Liver (tissue), 3 donors: ENCODE measurements around the gene CCDC106.

Experiments used
- EGR1 ChIP-seq, 2 donors: IDR thresholded peaks; 2 replicates each; pipeline ENCODE4 v1.6.1; 2016 to 2018; ENCODE audit warnings: antibody characterized with exemption in 2 of 2, low read depth in 2 of 2
- GABPA ChIP-seq, 2 donors: IDR thresholded peaks in 1 of 2; conservative IDR thresholded peaks in 1 of 2; 2 replicates each; pipeline ENCODE4 v1.6.1; 2016; ENCODE audit warnings: antibody characterized with exemption in 2 of 2, mild to moderate bottlenecking in 1 of 2, moderate library complexity in 1 of 2
- HNF4A ChIP-seq, 2 donors: conservative IDR thresholded peaks; 2 replicates each; pipeline ENCODE4 v1.6.1; 2016; ENCODE audit warnings: antibody characterized with exemption in 2 of 2, mild to moderate bottlenecking in 2 of 2
- RAD21 ChIP-seq, 2 donors: IDR thresholded peaks; 2 replicates each; pipeline ENCODE4 v1.6.1; 2016; ENCODE audit warnings: antibody characterized with exemption in 2 of 2, mild to moderate bottlenecking in 2 of 2
- RXRA ChIP-seq, 2 donors: IDR thresholded peaks; 2 replicates each; pipeline ENCODE4 v1.6.1; 2017 to 2018; ENCODE audit warnings: antibody characterized with exemption in 2 of 2, mild to moderate bottlenecking in 1 of 2
- SP1 ChIP-seq: IDR thresholded peaks from 2 replicates; pipeline ENCODE4 v1.6.1; 2018; ENCODE audit warnings: antibody characterized with exemption, mild to moderate bottlenecking
- TAF1 ChIP-seq: conservative IDR thresholded peaks from 2 replicates; pipeline ENCODE4 v1.6.1; 2016; ENCODE audit warnings: antibody characterized with exemption, mild to moderate bottlenecking
- TF ChIP-seq, protein P1 (sequence below): fragments of 150-350 bp; IDR thresholded peaks from 2 replicates; pipeline ENCODE4 v1.5.1; 2017; ENCODE audit warnings: improper control_type of control experiment, low read depth, low read length; ENCODE audit not compliant: missing input control
- TF ChIP-seq, protein P2 (sequence below): IDR thresholded peaks from 2 replicates; pipeline ENCODE4 v1.6.1; 2016; ENCODE audit warnings: antibody characterized with exemption
- TF ChIP-seq, protein P3 (sequence below): IDR thresholded peaks from 2 replicates; pipeline ENCODE4 v1.6.1; 2016; ENCODE audit warnings: antibody characterized with exemption, mild to moderate bottlenecking
- TF ChIP-seq, protein P4 (sequence below): IDR thresholded peaks from 2 replicates; pipeline ENCODE4 v1.6.1; 2016; ENCODE audit warnings: antibody characterized with exemption
- donor health status: healthy.
- donor health status: healthy.

DNA sequence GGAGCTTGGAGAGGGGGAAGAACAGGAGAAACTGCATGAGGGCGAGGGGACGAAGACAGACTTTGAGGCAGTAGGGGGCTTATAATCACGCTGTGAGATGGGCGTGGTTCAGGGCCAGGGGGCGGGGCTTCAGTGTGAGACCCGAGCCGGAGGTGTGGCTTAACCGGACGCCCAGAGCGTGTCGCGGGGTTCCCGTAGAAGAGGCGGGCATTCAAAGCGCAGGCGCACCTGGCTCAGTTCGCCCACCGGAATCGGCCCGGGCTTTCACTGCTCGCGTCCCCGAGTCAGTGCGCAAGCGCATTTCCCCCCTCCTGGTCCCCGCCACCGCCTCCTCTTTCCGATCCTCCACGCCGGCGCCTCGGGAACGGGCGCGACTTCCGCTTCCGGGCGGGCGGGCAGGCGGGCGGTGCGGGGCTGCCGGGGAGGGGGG is 42.8 kb upstream of the CCDC106 start:
- TF ChIP-seq, protein P1, sequence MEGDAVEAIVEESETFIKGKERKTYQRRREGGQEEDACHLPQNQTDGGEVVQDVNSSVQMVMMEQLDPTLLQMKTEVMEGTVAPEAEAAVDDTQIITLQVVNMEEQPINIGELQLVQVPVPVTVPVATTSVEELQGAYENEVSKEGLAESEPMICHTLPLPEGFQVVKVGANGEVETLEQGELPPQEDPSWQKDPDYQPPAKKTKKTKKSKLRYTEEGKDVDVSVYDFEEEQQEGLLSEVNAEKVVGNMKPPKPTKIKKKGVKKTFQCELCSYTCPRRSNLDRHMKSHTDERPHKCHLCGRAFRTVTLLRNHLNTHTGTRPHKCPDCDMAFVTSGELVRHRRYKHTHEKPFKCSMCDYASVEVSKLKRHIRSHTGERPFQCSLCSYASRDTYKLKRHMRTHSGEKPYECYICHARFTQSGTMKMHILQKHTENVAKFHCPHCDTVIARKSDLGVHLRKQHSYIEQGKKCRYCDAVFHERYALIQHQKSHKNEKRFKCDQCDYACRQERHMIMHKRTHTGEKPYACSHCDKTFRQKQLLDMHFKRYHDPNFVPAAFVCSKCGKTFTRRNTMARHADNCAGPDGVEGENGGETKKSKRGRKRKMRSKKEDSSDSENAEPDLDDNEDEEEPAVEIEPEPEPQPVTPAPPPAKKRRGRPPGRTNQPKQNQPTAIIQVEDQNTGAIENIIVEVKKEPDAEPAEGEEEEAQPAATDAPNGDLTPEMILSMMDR = no peak
- TF ChIP-seq RXRA (IDR thresholded peaks at IDR 0.05) (no peak), RAD21 (IDR thresholded peaks at IDR 0.05) (peak in 1 of 2 donors; percentile 9), TAF1 (no peak), GABPA (IDR thresholded peaks at IDR 0.05 in 1 of 2, conservative IDR thresholded peaks at IDR 0.05 in 1 of 2) (peak; percentile 72 to 92), SP1 (peak; percentile 36), EGR1 (IDR thresholded peaks at IDR 0.05; ENCODE audit: low read depth in 2 of 2) (peak; percentile 36 to 76), HNF4A (conservative IDR thresholded peaks at IDR 0.05) (no peak)
- TF ChIP-seq, protein P2, sequence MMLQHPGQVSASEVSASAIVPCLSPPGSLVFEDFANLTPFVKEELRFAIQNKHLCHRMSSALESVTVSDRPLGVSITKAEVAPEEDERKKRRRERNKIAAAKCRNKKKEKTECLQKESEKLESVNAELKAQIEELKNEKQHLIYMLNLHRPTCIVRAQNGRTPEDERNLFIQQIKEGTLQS = no peak
- TF ChIP-seq, protein P3, sequence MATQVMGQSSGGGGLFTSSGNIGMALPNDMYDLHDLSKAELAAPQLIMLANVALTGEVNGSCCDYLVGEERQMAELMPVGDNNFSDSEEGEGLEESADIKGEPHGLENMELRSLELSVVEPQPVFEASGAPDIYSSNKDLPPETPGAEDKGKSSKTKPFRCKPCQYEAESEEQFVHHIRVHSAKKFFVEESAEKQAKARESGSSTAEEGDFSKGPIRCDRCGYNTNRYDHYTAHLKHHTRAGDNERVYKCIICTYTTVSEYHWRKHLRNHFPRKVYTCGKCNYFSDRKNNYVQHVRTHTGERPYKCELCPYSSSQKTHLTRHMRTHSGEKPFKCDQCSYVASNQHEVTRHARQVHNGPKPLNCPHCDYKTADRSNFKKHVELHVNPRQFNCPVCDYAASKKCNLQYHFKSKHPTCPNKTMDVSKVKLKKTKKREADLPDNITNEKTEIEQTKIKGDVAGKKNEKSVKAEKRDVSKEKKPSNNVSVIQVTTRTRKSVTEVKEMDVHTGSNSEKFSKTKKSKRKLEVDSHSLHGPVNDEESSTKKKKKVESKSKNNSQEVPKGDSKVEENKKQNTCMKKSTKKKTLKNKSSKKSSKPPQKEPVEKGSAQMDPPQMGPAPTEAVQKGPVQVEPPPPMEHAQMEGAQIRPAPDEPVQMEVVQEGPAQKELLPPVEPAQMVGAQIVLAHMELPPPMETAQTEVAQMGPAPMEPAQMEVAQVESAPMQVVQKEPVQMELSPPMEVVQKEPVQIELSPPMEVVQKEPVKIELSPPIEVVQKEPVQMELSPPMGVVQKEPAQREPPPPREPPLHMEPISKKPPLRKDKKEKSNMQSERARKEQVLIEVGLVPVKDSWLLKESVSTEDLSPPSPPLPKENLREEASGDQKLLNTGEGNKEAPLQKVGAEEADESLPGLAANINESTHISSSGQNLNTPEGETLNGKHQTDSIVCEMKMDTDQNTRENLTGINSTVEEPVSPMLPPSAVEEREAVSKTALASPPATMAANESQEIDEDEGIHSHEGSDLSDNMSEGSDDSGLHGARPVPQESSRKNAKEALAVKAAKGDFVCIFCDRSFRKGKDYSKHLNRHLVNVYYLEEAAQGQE = no peak
- TF ChIP-seq, protein P4, sequence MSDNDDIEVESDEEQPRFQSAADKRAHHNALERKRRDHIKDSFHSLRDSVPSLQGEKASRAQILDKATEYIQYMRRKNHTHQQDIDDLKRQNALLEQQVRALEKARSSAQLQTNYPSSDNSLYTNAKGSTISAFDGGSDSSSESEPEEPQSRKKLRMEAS = no peak
